ENCODE measurements around the gene CYB561. TPM values are rescaled to one million over a fixed set of nuclear protein-coding genes. Genes with fewer than 3 reads are reported as not detected.

CYB561 gene
- total RNA-seq, 5 donors from 2014 or later (not counting 1 experiment from before 2014, with no cell fraction given), result 15.5 to 64.1 (median 34.0) TPM

- Histone ChIP-seq H3K36me3 (ENCODE audit: control insufficient read depth in 2 of 2, extremely low read depth in 1 of 2, insufficient read depth in 1 of 2, low read length in 1 of 2) (no peaks in the 10 kb centered on the region), H3K4me1 (ENCODE audit: control insufficient read depth in 1 of 2, extremely low read depth in 1 of 2, insufficient read depth in 2 of 2, low read length in 2 of 2) (peaks cover under 1 to 9% of the 10 kb centered on the region in 2 experiments), H3K4me3 (ENCODE audit: control insufficient read depth in 1 of 2, extremely low read depth in 1 of 2, low read length in 1 of 2) (no peak overlapping the region), H3K27ac (ENCODE audit: low read length) (no peak overlapping the region), H3K27me3 (replicated peaks in 1 of 2; ENCODE audit: control insufficient read depth in 2 of 2, extremely low read depth in 1 of 2, insufficient read depth in 2 of 2, low read length in 1 of 2) (peaks cover 0 to 17% of the 10 kb centered on the region in 2 experiments), H3K9me3 (no peaks in the 10 kb centered on the region)
- Mint-ChIP-seq H3K36me3 (no peaks in the 10 kb centered on the region), H3K4me1 (peaks cover 4 to 16% (median 9%) of the 10 kb centered on the region in 3 donors), H3K27ac (no peak overlapping the region), H3K9me3 (no peaks in the 10 kb centered on the region), H3K4me3 (no peak overlapping the region), H3K27me3 (peaks cover 0 to 6% of the 10 kb centered on the region in 2 donors)
- whole genome bisulfite sequencing (ENCODE audit: insufficient coverage), result 75% methylated on average over 5 of the region's 7 CpGs
- DNase-seq, result no peak
- CTCF ChIA-PET, result no interaction called here
- POLR2A ChIA-PET, result no interaction called here
- ATAC-seq (replicated peaks in 1 of 4), result no peak
Measured at GRCh38 chr17:63452962-63453551, 7.0 kb upstream of the CYB561 start.

- H3K36me3 Mint-ChIP-seq, result no peaks in the 10 kb centered on the region
- no peak for DNase-seq
- H3K9me3 Mint-ChIP-seq, result no peaks in the 10 kb centered on the region
- CTCF ChIA-PET, result no interaction called here
- Histone ChIP-seq H3K4me3 (ENCODE audit: control insufficient read depth in 1 of 2, extremely low read depth in 1 of 2, low read length in 1 of 2) (no peak overlapping the region), H3K27ac (ENCODE audit: low read length) (no peak overlapping the region), H3K27me3 (replicated peaks in 1 of 2; ENCODE audit: control insufficient read depth in 2 of 2, extremely low read depth in 1 of 2, insufficient read depth in 2 of 2, low read length in 1 of 2) (peaks cover 0 to 15% of the 10 kb centered on the region in 2 experiments), H3K4me1 (ENCODE audit: control insufficient read depth in 1 of 2, extremely low read depth in 1 of 2, insufficient read depth in 2 of 2, low read length in 2 of 2) (peaks cover 6 to 17% of the 10 kb centered on the region in 2 experiments), H3K9me3 (no peaks in the 10 kb centered on the region), H3K36me3 (ENCODE audit: control insufficient read depth in 2 of 2, extremely low read depth in 1 of 2, insufficient read depth in 1 of 2, low read length in 1 of 2) (no peaks in the 10 kb centered on the region)
- POLR2A ChIA-PET, result interaction anchor here in 1 of 2 donors (0.7 kb wide), 1 partner anchor 24 kb away, joined by 3 read pairs; no protein-coding TSS in a partner anchor
- no peak for ATAC-seq (replicated peaks in 1 of 4)
- peaks cover 8 to 20% (median 13%) of the 10 kb centered on the region in 3 donors for H3K4me1 Mint-ChIP-seq
- no peak overlapping the region for H3K4me3 Mint-ChIP-seq
- 81% methylated on average over 9 of the region's 15 CpGs for WGBS (ENCODE audit: insufficient coverage)
- H3K27ac Mint-ChIP-seq, result no peak overlapping the region
- H3K27me3 Mint-ChIP-seq, result peaks cover 0 to 6% of the 10 kb centered on the region in 2 donors
Measured at GRCh38 chr17:63452046-63452961, 6.2 kb upstream of the CYB561 start.

- no peaks in the 10 kb centered on the region for H3K9me3 Mint-ChIP-seq
- ChIA-PET CTCF (no interaction called here), POLR2A (no interaction called here)
- Histone ChIP-seq H3K27me3 (replicated peaks in 1 of 2; ENCODE audit: control insufficient read depth in 2 of 2, extremely low read depth in 1 of 2, insufficient read depth in 2 of 2, low read length in 1 of 2) (peaks cover 0 to 18% of the 10 kb centered on the region in 2 experiments), H3K27ac (ENCODE audit: low read length) (no peak overlapping the region), H3K4me1 (ENCODE audit: control insufficient read depth in 1 of 2, extremely low read depth in 1 of 2, insufficient read depth in 2 of 2, low read length in 2 of 2) (peaks cover 12 to 27% of the 10 kb centered on the region in 2 experiments), H3K36me3 (ENCODE audit: control insufficient read depth in 2 of 2, extremely low read depth in 1 of 2, insufficient read depth in 1 of 2, low read length in 1 of 2) (no peaks in the 10 kb centered on the region), H3K9me3 (no peaks in the 10 kb centered on the region), H3K4me3 (ENCODE audit: control insufficient read depth in 1 of 2, extremely low read depth in 1 of 2, low read length in 1 of 2) (no peak overlapping the region)
- no peak for ATAC-seq (replicated peaks in 1 of 4)
- 90% methylated on average over 4 of the region's 11 CpGs for whole genome bisulfite sequencing (ENCODE audit: insufficient coverage)
- peaks cover 11 to 25% (median 16%) of the 10 kb centered on the region in 3 donors for H3K4me1 Mint-ChIP-seq
- H3K27me3 Mint-ChIP-seq, result peaks cover 0 to 6% of the 10 kb centered on the region in 2 donors
- DNase-seq, result no peak
- H3K36me3 Mint-ChIP-seq, result no peaks in the 10 kb centered on the region
- H3K4me3 Mint-ChIP-seq, result no peak overlapping the region
- no peak overlapping the region for H3K27ac Mint-ChIP-seq
Measured at GRCh38 chr17:63451150-63451549, 5.0 kb upstream of the CYB561 start.

GRCh38 chr17:63450551-63450950 lies 4.4 kb upstream of the CYB561 start:
- Histone ChIP-seq H3K9me3 (no peaks in the 10 kb centered on the region), H3K27me3 (replicated peaks in 1 of 2; ENCODE audit: control insufficient read depth in 2 of 2, extremely low read depth in 1 of 2, insufficient read depth in 2 of 2, low read length in 1 of 2) (peaks cover 0 to 21% of the 10 kb centered on the region in 2 experiments), H3K4me1 (ENCODE audit: control insufficient read depth in 1 of 2, extremely low read depth in 1 of 2, insufficient read depth in 2 of 2, low read length in 2 of 2) (peaks cover 12 to 30% of the 10 kb centered on the region in 2 experiments), H3K27ac (ENCODE audit: low read length) (no peak overlapping the region), H3K4me3 (ENCODE audit: control insufficient read depth in 1 of 2, extremely low read depth in 1 of 2, low read length in 1 of 2) (no peak overlapping the region), H3K36me3 (ENCODE audit: control insufficient read depth in 2 of 2, extremely low read depth in 1 of 2, insufficient read depth in 1 of 2, low read length in 1 of 2) (no peaks in the 10 kb centered on the region)
- WGBS (ENCODE audit: insufficient coverage), result 14% methylated on average over 10 of the region's 11 CpGs
- ATAC-seq (replicated peaks in 1 of 4) (no peak), DNase-seq (peak in 1 of 35 experiments; percentile 22)
- ChIA-PET POLR2A (no interaction called here), CTCF (no interaction called here)
- H3K27me3 Mint-ChIP-seq, result peaks cover 0 to 6% of the 10 kb centered on the region in 2 donors
- no peak overlapping the region for H3K4me3 Mint-ChIP-seq
- peak overlapping the region in 1 of 2 donors; percentile 39 for H3K27ac Mint-ChIP-seq
- no peaks in the 10 kb centered on the region for H3K9me3 Mint-ChIP-seq
- H3K4me1 Mint-ChIP-seq, result peaks cover 11 to 25% (median 17%) of the 10 kb centered on the region in 3 donors
- no peaks in the 10 kb centered on the region for H3K36me3 Mint-ChIP-seq

GRCh38 chr17:63448655-63449054 lies 2.5 kb upstream of the CYB561 start:
- no CpG with 5 or more reads among the region's 3 CpGs for WGBS (ENCODE audit: insufficient coverage)
- Mint-ChIP-seq H3K27me3 (peaks cover 0 to 6% of the 10 kb centered on the region in 2 donors), H3K9me3 (no peaks in the 10 kb centered on the region), H3K4me1 (peaks cover 23 to 39% (median 26%) of the 10 kb centered on the region in 3 donors), H3K27ac (peak overlapping the region; percentile 60 to 87), H3K4me3 (peak overlapping the region in 1 of 3 donors; percentile 48), H3K36me3 (no peaks in the 10 kb centered on the region)
- POLR2A ChIA-PET, result interaction anchor here in 1 of 2 donors (0.6 kb wide), 1 partner anchor 106 kb away, joined by 3 read pairs; no protein-coding TSS in a partner anchor
- Histone ChIP-seq H3K4me3 (ENCODE audit: control insufficient read depth in 1 of 2, extremely low read depth in 1 of 2, low read length in 1 of 2) (no peak overlapping the region), H3K27me3 (replicated peaks in 1 of 2; ENCODE audit: control insufficient read depth in 2 of 2, extremely low read depth in 1 of 2, insufficient read depth in 2 of 2, low read length in 1 of 2) (peaks cover 2 to 19% of the 10 kb centered on the region in 2 experiments), H3K27ac (ENCODE audit: low read length) (no peak overlapping the region), H3K36me3 (ENCODE audit: control insufficient read depth in 2 of 2, extremely low read depth in 1 of 2, insufficient read depth in 1 of 2, low read length in 1 of 2) (no peaks in the 10 kb centered on the region), H3K4me1 (ENCODE audit: control insufficient read depth in 1 of 2, extremely low read depth in 1 of 2, insufficient read depth in 2 of 2, low read length in 2 of 2) (peaks cover 12 to 42% of the 10 kb centered on the region in 2 experiments), H3K9me3 (no peaks in the 10 kb centered on the region)
- ATAC-seq (replicated peaks in 1 of 4), result no peak
- CTCF ChIA-PET, result no interaction called here
- no peak for DNase-seq

- no peaks in the 10 kb centered on the region for H3K36me3 Mint-ChIP-seq
- no peaks in the 10 kb centered on the region for H3K9me3 Mint-ChIP-seq
- H3K4me3 Mint-ChIP-seq, result peak overlapping the region; percentile 70 to 77 (median 71)
- ChIA-PET POLR2A (interaction anchor here in 1 of 2 donors (0.6 kb wide), 1 partner anchor 250 kb away, joined by 3 read pairs; no protein-coding TSS in a partner anchor), CTCF (no interaction called here)
- H3K27me3 Mint-ChIP-seq, result peaks cover 0 to 6% of the 10 kb centered on the region in 2 donors
- H3K36me3 ChIP-seq (ENCODE audit: control insufficient read depth in 2 of 2, extremely low read depth in 1 of 2, insufficient read depth in 1 of 2, low read length in 1 of 2), result no peaks in the 10 kb centered on the region
- peak overlapping the region; percentile 96 for H3K27ac ChIP-seq (ENCODE audit: low read length)
- DNase-seq, result no peak
- WGBS (ENCODE audit: insufficient coverage), result 100% methylated on average over 1 of the region's 12 CpGs
- H3K27ac Mint-ChIP-seq, result peak overlapping the region; percentile 80 to 89
- peaks cover 2 to 17% of the 10 kb centered on the region in 2 experiments for H3K27me3 ChIP-seq (replicated peaks in 1 of 2; ENCODE audit: control insufficient read depth in 2 of 2, extremely low read depth in 1 of 2, insufficient read depth in 2 of 2, low read length in 1 of 2)
- H3K9me3 ChIP-seq, result no peaks in the 10 kb centered on the region
- peaks cover 24 to 45% (median 26%) of the 10 kb centered on the region in 3 donors for H3K4me1 Mint-ChIP-seq
- H3K4me3 ChIP-seq (ENCODE audit: control insufficient read depth in 1 of 2, extremely low read depth in 1 of 2, low read length in 1 of 2), result peak overlapping the region; percentile 71 to 80
- peaks cover 12 to 42% of the 10 kb centered on the region in 2 experiments for H3K4me1 ChIP-seq (ENCODE audit: control insufficient read depth in 1 of 2, extremely low read depth in 1 of 2, insufficient read depth in 2 of 2, low read length in 2 of 2)
- peak in 1 of 4 experiments; percentile 17 for ATAC-seq (replicated peaks in 1 of 4)
Measured at GRCh38 chr17:63447471-63448009, 1.4 kb upstream of the CYB561 start.

Measured in T-cell (primary cell).